Glutamatergic neuron (in vitro differentiated cells): ENCODE data around the gene ERBB3. TPM values are rescaled to one million over a fixed set of nuclear protein-coding genes. Genes with fewer than 3 reads are reported as not detected.

Experiments used
- DNase-seq: peaks from one replicate; pipeline ENCODE4 v3.0.0; 2022
- H3K27ac Mint-ChIP-seq: one replicate; pipeline ENCODE4 v1.8.0; 2020; ENCODE audit warnings: mild to moderate bottlenecking, mixed read lengths, inconsistent platforms; ENCODE audit not compliant: unreplicated experiment
- H3K27me3 Mint-ChIP-seq: one replicate; pipeline ENCODE4 v1.8.0; 2020; ENCODE audit warnings: mild to moderate bottlenecking, moderate library complexity, mixed read lengths, inconsistent platforms; ENCODE audit not compliant: unreplicated experiment
- H3K36me3 Mint-ChIP-seq: one replicate; pipeline ENCODE4 v1.8.0; 2020; ENCODE audit warnings: mild to moderate bottlenecking, mixed read lengths, inconsistent platforms; ENCODE audit not compliant: unreplicated experiment
- H3K4me1 Mint-ChIP-seq: one replicate; pipeline ENCODE4 v1.8.0; 2020; ENCODE audit warnings: mild to moderate bottlenecking, low read depth, mixed read lengths, inconsistent platforms; ENCODE audit not compliant: unreplicated experiment
- H3K4me3 Mint-ChIP-seq: one replicate; pipeline ENCODE4 v1.8.0; 2020; ENCODE audit warnings: mild to moderate bottlenecking, mixed read lengths, inconsistent platforms; ENCODE audit not compliant: unreplicated experiment
- H3K9me3 Mint-ChIP-seq: one replicate; pipeline ENCODE4 v1.8.0; 2020; ENCODE audit warnings: mild to moderate bottlenecking, moderate library complexity, mixed read lengths, inconsistent platforms; ENCODE audit not compliant: unreplicated experiment
- total RNA-seq: library from RNA; stranded (reverse); fragmentation: NEBNext Ultra II Directional; extraction: Animal tissue kit (Norgen Biotek cat#: 25700); gene quantifications from one replicate; pipeline ENCODE4 v1.2.1, GENCODE V29; 2021; ENCODE audit not compliant: unreplicated experiment
- TF ChIP-seq, protein P1 (sequence below): fragments of 200-600 bp; sonication (generic); IDR thresholded peaks from one replicate; pipeline ENCODE4 v1.5.0; 2021; ENCODE audit not compliant: partially characterized antibody, unreplicated experiment

The ERBB3 gene
- total RNA-seq, 1 donor from 2014 or later, result 33.7 TPM

DNA sequence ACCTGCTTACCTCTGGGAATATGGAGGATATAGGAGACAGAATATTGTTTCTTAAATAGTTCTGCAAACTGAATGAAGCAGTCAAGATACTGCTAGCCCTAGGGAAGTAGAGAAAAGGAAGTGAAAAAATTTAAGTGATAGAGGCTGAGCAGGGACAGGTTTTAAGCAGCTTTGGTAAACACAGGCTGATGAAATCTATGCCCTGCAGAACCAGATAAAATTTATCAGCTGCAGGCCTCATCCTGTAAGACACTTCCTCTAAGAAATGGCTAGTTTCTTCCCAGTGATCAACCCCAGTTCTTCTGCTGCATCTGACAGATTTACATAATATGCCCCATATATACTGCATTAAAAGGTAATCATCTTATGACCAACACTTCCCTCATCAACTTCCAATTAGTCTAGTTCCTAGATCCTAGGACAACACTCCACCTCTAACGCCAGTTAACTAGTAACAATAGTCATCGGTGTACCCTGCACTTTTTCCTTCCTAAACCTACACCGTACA, 46.8 kb downstream of the ERBB3 start:
- Mint-ChIP-seq H3K4me3 (peak overlapping the region; percentile 58), H3K36me3 (no peaks in the 10 kb centered on the region), H3K4me1 (peaks cover 15% of the 10 kb centered on the region), H3K27me3 (peaks cover 13% of the 10 kb centered on the region), H3K9me3 (peaks cover 12% of the 10 kb centered on the region), H3K27ac (peak overlapping the region; percentile 57)
- DNase-seq, result no peak
- TF ChIP-seq, protein P1, sequence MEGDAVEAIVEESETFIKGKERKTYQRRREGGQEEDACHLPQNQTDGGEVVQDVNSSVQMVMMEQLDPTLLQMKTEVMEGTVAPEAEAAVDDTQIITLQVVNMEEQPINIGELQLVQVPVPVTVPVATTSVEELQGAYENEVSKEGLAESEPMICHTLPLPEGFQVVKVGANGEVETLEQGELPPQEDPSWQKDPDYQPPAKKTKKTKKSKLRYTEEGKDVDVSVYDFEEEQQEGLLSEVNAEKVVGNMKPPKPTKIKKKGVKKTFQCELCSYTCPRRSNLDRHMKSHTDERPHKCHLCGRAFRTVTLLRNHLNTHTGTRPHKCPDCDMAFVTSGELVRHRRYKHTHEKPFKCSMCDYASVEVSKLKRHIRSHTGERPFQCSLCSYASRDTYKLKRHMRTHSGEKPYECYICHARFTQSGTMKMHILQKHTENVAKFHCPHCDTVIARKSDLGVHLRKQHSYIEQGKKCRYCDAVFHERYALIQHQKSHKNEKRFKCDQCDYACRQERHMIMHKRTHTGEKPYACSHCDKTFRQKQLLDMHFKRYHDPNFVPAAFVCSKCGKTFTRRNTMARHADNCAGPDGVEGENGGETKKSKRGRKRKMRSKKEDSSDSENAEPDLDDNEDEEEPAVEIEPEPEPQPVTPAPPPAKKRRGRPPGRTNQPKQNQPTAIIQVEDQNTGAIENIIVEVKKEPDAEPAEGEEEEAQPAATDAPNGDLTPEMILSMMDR, result no peak

DNA sequence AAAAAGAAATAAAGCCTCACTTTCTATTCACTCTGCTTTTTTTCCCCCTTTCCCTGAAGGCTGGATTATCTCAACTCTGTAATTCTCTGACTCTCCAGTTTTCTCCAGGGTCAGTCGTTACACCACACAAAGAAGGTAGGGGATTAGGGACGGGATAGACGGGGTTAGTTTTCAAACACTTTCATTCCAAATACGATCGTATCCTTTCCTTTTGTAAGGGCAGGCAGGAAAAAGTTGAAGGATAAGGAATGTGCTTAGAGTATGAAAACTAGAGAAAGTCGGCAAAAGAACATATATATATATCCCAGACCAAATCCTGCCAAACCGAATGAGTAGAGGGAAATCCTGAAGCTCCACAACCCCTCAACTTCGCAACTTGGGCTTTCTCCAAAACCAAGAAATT, 47.5 kb downstream of the ERBB3 start:
- H3K27ac Mint-ChIP-seq, result peak overlapping the region; percentile 95
- peaks cover 12% of the 10 kb centered on the region for H3K9me3 Mint-ChIP-seq
- H3K4me1 Mint-ChIP-seq, result peaks cover 15% of the 10 kb centered on the region
- H3K4me3 Mint-ChIP-seq, result peak overlapping the region; percentile 99
- no peak for DNase-seq
- TF ChIP-seq, protein P1, result no peak
- peaks cover 14% of the 10 kb centered on the region for H3K27me3 Mint-ChIP-seq
- no peaks in the 10 kb centered on the region for H3K36me3 Mint-ChIP-seq

DNA sequence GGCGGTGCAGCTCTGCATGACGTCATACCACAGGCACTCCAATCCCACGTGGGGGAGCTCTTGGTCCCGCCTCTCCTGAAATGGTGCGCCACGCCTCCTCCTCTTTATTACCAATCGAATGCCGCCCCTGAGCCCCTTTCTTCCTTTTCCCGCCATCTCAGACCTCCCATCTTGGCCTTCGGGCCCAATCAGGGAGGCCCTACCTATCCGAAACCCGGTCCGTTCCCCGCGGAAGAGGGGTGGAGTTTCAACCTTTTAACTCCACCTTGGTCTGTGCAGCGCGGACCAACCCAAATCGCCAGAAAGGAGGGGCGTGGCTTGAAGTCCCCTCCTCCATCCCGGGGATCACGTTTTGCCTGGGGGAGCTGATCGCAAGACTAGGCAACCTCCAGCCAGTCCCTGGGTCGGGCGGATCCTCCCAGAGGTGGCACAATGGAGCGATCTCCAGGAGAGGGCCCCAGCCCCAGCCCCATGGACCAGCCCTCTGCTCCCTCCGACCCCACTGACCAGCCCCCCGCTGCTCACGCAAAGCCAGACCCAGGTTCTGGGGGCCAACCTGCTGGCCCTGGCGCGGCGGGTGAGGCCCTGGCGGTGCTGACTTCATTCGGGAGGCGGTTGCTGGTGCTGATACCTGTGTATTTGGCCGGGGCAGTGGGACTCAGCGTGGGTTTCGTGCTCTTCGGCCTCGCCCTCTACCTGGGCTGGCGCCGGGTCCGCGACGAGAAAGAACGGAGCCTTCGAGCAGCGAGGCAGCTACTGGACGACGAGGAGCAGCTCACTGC, 48.1 kb downstream of the ERBB3 start, which contains the start of gene ESYT1:
Gene ESYT1 (plus strand): TSS at position 380 of the 782 bp plus-strand sequence. CDS start 53 bp downstream, at position 433.
- TF ChIP-seq, protein P1, result no peak
- DNase-seq, result peak; percentile 93
- H3K27ac Mint-ChIP-seq, result peak within 1 kb of the TSS; percentile 95
- peak within 1 kb of the TSS; percentile 99 for H3K4me3 Mint-ChIP-seq
- H3K36me3 Mint-ChIP-seq, result no peaks in the 10 kb centered on the region
- peaks cover 12% of the 10 kb centered on the region for H3K9me3 Mint-ChIP-seq
- H3K4me1 Mint-ChIP-seq, result peaks cover 15% of the 10 kb centered on the region
- peaks cover 15% of the 10 kb centered on the region for H3K27me3 Mint-ChIP-seq

DNA sequence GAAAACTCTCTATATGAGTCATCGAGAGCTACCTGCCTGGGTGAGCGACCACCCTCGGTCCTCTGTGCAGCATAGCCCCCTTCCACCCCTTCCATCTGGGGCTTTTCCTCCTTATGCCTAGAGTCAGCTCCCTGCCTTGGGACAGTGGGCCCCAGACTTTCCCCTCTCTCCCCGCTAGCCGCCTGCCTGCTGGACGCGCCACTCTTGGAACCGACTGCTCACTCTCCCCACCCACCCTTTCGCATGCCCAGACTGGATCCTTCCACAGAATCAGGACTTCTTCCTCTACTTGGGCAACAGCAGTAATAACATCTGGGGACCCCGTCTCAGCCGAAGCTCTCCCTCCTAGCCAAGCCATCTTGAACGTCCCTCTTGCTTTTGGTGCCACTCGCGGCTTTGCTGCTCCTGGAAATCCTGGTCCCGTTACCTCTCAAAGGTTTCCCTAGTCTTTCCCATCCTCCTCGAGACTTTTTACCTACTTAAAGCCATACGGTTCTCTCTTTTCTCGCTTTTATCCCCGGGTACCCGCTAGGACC, 48.8 kb downstream of the ERBB3 start:
- Mint-ChIP-seq H3K36me3 (no peaks in the 10 kb centered on the region), H3K4me3 (peak overlapping the region; percentile 99), H3K9me3 (peaks cover 12% of the 10 kb centered on the region), H3K4me1 (peaks cover 15% of the 10 kb centered on the region), H3K27ac (peak overlapping the region; percentile 95), H3K27me3 (peaks cover 15% of the 10 kb centered on the region)
- TF ChIP-seq, protein P1, result no peak
- DNase-seq, result peak; percentile 31
